ENCODE results near the gene CCDC196.

The CCDC196 gene, protein sequence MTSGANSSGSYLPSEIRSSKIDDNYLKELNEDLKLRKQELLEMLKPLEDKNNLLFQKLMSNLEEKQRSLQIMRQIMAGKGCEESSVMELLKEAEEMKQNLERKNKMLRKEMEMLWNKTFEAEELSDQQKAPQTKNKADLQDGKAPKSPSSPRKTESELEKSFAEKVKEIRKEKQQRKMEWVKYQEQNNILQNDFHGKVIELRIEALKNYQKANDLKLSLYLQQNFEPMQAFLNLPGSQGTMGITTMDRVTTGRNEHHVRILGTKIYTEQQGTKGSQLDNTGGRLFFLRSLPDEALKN

DNA sequence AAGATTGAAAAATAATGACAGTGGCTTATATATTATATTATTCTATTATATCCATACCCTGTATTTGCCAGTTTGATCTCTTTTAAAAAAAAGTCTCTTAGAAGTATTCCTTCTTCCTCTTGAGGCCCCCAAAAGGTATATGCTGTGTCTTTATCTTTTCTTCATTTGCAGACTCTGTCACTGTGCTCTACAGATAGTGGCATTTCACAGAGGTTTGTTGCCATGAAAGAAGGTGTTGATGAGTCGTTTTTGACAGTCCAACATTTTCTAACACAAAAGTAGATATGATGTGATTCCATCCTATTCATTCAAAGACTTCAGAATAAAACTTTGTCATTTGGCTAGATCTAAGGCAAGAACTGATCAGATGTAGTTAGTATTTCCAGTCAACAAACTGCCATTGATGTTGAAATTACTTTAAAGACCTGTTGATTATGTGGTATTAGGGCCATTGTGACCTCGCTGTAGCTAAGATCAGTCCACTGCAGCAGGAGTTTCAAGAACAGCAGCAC, at the start of gene CCDC196:
Gene CCDC196, plus strand, starts transcription at position 462 of the 512 bp plus-strand sequence. CDS start 132 bp downstream, outside the sequence.
- Histone ChIP-seq H3K9ac (ENCODE audit: low read length) (no peak within 1 kb of the TSS), H3K27me3 (ENCODE audit: control insufficient read depth, insufficient read depth, low read length) (no peaks in the 10 kb centered on the region), H3K4me1 (ENCODE audit: control insufficient read depth, insufficient read depth, low read length) (no peaks in the 10 kb centered on the region), H3K36me3 (ENCODE audit: control insufficient read depth, insufficient read depth, low read length) (no peaks in the 10 kb centered on the region), H3K9me3 (ENCODE audit: control insufficient read depth, low read length) (no peaks in the 10 kb centered on the region), H3K4me3 (ENCODE audit: low read length) (no peak within 1 kb of the TSS)

DNA sequence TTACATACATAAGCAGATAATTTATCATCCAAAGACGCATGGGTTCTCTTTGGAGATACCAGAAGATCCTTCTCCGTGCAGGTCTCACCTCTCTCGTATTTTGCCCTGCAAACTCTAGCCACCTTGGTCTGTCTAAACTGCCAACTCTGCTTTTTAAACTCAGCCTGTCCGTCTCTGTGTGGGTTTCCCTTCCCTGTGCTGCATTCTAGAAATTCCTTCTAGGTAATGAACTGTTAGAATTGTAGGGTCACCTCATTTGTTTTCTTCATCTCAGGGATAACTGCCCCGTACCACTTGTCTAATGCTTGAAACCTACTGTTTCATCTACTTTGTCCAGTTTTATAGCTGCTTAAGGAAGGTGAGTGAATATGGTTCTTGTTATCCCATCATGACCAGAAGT, 45.4 kb upstream of the CCDC196 start:
- no peak overlapping the region for H3K4me3 ChIP-seq (ENCODE audit: low read length)
- H3K36me3 ChIP-seq (ENCODE audit: control insufficient read depth, insufficient read depth, low read length): no peaks in the 10 kb centered on the region
- no peak overlapping the region for H3K9ac ChIP-seq (ENCODE audit: low read length)

DNA sequence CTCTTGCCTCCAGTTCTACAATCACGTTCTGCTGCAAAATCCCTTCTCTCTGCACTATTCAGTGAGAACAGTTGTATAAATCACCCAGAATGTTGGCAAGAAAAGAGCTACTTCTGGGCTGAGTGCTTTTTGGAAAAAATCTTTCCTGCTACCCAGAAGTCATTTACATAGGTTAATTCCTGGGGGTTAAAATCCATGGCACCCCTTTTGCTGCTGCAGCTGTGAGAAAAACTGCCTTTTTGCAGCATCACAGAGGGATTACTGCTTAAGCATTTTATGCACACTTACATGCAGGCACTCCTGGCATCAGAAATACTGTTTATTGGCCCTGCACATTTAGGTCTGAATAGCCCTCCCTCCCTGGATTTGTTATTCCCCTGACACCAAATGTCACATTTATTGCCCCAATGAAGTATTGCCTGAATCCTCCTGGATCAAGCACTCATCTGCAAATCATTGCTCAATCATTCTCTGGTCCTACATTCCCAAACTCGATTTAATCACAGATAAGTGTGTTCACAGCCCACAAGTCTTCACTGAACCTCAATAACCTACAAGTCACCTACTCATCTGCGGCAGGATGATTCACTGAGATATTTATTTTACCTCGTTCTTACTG, 43.1 kb upstream of the CCDC196 start:
- Histone ChIP-seq H3K9ac (ENCODE audit: low read length) (no peak overlapping the region), H3K9me3 (ENCODE audit: control insufficient read depth, low read length) (no peaks in the 10 kb centered on the region), H3K4me1 (ENCODE audit: control insufficient read depth, insufficient read depth, low read length) (no peaks in the 10 kb centered on the region), H3K27me3 (ENCODE audit: control insufficient read depth, insufficient read depth, low read length) (no peaks in the 10 kb centered on the region), H3K4me3 (ENCODE audit: low read length) (no peak overlapping the region), H3K36me3 (ENCODE audit: control insufficient read depth, insufficient read depth, low read length) (no peaks in the 10 kb centered on the region)

More for the DNA sequence above, 45.4 kb upstream of the CCDC196 start:
- Histone ChIP-seq H3K27me3 (ENCODE audit: control insufficient read depth, insufficient read depth, low read length) (no peaks in the 10 kb centered on the region), H3K4me1 (ENCODE audit: control insufficient read depth, insufficient read depth, low read length) (no peaks in the 10 kb centered on the region), H3K9me3 (ENCODE audit: control insufficient read depth, low read length) (no peaks in the 10 kb centered on the region)

DNA sequence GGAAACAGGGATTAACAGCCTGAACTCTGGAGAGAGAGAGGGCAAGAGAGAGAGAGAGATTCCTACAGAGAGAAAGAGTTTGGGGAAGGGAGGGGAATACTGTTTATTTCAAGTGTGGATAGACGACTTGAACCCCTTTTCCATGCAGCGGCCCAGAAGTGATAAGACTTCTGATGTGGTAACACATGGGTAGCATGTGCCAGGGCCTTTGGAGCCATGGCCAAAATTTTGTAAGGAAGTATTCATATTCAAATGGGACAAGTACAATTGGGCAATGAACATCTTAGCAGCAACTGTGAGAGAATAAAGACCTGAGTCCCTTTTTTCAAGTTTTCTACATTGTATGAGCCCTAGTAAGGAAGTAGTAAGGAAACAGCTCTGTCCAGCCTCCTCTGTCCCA, 42.4 kb upstream of the CCDC196 start:
- no peak overlapping the region for H3K4me3 ChIP-seq (ENCODE audit: low read length)
- no peaks in the 10 kb centered on the region for H3K36me3 ChIP-seq (ENCODE audit: control insufficient read depth, insufficient read depth, low read length)
- no peaks in the 10 kb centered on the region for H3K9me3 ChIP-seq (ENCODE audit: control insufficient read depth, low read length)
- no peak overlapping the region for H3K9ac ChIP-seq (ENCODE audit: low read length)
- no peaks in the 10 kb centered on the region for H3K27me3 ChIP-seq (ENCODE audit: control insufficient read depth, insufficient read depth, low read length)
- H3K4me1 ChIP-seq (ENCODE audit: control insufficient read depth, insufficient read depth, low read length): no peaks in the 10 kb centered on the region

DNA sequence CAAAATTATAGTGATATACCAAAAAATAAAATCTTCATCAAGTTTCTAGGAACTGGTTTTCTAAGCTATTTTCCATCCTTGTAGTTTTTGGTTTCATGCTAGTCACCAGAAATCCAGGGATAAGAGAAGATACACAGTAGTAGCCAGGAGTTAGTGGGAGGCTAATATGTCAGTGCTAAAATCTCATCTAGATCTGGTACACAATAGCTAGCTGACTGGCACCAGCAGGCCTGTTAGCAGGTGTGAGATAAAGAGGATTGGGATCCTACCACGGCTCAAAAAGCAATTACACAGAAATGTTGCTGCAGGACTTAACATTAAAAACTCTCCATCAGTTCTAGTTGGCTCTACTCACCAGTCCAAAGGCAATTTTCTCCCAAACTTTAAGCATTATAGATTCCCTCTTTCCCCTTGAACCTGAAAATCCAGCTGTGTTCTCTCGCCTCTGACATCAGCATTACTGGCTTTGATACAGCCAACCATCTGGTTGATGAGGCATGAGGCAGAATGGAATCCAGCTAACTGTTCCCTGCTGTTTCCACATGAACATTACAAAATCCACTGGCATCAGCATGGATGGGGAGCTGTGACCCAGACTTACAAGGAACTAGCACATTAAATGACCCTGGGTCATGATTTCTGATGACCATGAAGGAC, 41.8 kb upstream of the CCDC196 start:
- Histone ChIP-seq H3K36me3 (ENCODE audit: control insufficient read depth, insufficient read depth, low read length) (no peaks in the 10 kb centered on the region), H3K9ac (ENCODE audit: low read length) (no peak overlapping the region)

DNA sequence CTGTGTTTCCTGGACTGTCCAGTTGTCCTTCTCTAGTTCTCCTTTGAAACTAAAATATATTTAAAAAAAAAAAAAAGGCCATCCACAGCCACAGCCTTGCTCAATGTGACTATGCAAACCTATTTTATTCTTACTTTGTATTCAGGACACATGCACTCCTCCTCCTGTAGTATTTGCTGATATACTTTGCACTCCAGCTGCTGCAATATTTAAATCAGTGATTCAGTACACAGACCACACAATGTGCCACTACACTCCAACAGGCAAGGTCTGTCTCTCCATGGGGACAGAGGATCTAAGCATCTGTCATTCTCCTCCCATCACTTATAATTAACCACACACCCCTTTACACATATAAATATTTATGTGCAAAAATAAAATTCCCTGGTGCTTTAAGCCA, 40.2 kb upstream of the CCDC196 start:
- Histone ChIP-seq H3K4me1 (ENCODE audit: control insufficient read depth, insufficient read depth, low read length) (no peaks in the 10 kb centered on the region), H3K36me3 (ENCODE audit: control insufficient read depth, insufficient read depth, low read length) (no peaks in the 10 kb centered on the region), H3K27me3 (ENCODE audit: control insufficient read depth, insufficient read depth, low read length) (no peaks in the 10 kb centered on the region), H3K9me3 (ENCODE audit: control insufficient read depth, low read length) (no peaks in the 10 kb centered on the region), H3K4me3 (ENCODE audit: low read length) (no peak overlapping the region), H3K9ac (ENCODE audit: low read length) (no peak overlapping the region)

More for the DNA sequence above, 41.8 kb upstream of the CCDC196 start:
- Histone ChIP-seq H3K4me1 (ENCODE audit: control insufficient read depth, insufficient read depth, low read length) (no peaks in the 10 kb centered on the region), H3K27me3 (ENCODE audit: control insufficient read depth, insufficient read depth, low read length) (no peaks in the 10 kb centered on the region), H3K9me3 (ENCODE audit: control insufficient read depth, low read length) (no peaks in the 10 kb centered on the region), H3K4me3 (ENCODE audit: low read length) (no peak overlapping the region)

DNA sequence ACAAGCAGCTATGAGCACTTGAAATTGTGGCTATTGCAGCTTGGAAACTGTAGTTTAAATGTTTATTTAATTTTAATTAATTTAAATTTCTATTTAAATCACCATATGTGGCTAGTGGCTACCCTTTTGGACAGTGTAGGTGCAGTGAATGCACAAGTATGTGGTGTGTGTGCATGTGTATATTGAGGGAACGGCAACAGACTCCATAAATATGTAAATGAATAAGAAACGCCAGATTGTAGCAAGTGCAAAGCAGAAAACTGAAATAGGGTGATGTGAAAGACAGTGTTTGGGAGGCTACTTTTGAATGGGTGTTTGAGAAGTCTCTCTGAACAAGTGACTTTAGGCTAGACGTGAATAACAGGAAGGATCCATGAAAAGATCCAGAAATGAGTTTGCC, 32.7 kb upstream of the CCDC196 start:
- H3K9ac ChIP-seq (ENCODE audit: low read length): no peak overlapping the region
- no peaks in the 10 kb centered on the region for H3K36me3 ChIP-seq (ENCODE audit: control insufficient read depth, insufficient read depth, low read length)
- no peaks in the 10 kb centered on the region for H3K27me3 ChIP-seq (ENCODE audit: control insufficient read depth, insufficient read depth, low read length)
- H3K9me3 ChIP-seq (ENCODE audit: control insufficient read depth, low read length): no peaks in the 10 kb centered on the region
- H3K4me1 ChIP-seq (ENCODE audit: control insufficient read depth, insufficient read depth, low read length): no peaks in the 10 kb centered on the region
- no peak overlapping the region for H3K4me3 ChIP-seq (ENCODE audit: low read length)

DNA sequence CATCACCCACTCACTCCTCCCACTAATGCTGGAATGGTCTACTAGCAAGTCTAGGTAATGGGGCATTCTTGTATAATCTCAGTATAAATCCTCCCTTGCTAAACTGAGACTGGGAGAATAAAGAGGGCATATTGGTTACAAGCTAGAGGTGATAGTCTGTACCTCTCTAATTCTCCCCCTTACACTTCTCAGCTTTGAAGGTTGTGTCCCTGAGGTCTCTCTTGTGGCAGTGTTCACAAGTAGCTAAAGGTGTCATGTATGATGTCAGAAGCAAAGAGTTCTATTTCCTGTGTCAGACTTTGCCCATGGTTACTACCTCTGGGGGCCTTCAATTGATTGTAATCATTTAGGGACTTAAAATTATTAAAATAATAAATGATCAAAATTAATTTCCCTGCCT, 26.6 kb upstream of the CCDC196 start:
- no peaks in the 10 kb centered on the region for H3K27me3 ChIP-seq (ENCODE audit: control insufficient read depth, insufficient read depth, low read length)
- H3K4me3 ChIP-seq (ENCODE audit: low read length): no peak overlapping the region
- no peak overlapping the region for H3K9ac ChIP-seq (ENCODE audit: low read length)
- H3K9me3 ChIP-seq (ENCODE audit: control insufficient read depth, low read length): no peaks in the 10 kb centered on the region
- H3K36me3 ChIP-seq (ENCODE audit: control insufficient read depth, insufficient read depth, low read length): no peaks in the 10 kb centered on the region
- no peaks in the 10 kb centered on the region for H3K4me1 ChIP-seq (ENCODE audit: control insufficient read depth, insufficient read depth, low read length)

DNA sequence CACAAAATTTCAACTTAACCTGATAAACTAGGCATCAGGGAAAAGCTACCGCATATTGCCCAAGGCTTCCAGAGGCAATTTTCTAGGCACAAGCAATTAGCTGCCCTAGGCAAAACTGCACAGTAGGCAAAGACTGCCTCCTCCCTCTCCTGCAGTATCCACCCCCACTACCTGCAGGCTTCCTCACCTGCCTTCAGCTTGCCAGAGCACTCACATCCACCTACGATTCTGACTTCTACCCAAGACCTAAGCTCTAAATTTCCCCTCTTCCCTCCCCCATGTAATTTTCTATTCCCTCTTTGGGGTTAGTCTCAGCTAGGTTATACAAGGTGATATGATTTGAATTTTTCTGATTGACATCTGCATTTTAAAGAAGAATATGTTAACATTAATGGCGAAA, 21.9 kb upstream of the CCDC196 start:
- H3K27me3 ChIP-seq (ENCODE audit: control insufficient read depth, insufficient read depth, low read length): no peaks in the 10 kb centered on the region

DNA sequence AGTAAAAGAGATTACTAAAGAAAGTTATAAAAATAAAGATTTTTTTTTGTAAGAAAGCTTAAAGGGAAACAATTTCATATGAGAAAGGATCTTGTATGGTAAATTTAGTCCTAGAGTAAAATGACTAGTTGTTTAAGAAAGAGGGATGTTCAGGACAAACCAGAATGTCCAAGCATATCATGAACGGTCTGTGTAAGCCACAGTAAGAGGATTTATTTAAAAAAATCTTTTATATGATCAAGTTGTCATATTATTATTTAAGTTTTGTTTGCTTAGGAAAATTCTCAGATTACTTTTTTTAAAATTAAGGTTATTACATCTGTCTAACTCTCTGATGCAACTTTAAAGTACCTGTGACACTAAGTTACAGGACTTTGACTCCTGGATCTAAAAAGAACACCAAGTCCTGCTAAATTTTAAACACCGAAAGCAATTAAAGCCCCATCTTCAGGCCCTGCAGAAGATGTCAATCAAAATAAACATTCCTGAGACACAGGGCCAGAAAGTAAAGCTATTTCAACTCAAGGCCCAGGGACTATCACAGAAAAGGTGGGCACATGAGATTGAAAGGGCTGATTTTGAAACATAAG, 17.3 kb upstream of the CCDC196 start:
- Histone ChIP-seq H3K9me3 (ENCODE audit: control insufficient read depth, low read length) (no peaks in the 10 kb centered on the region), H3K27me3 (ENCODE audit: control insufficient read depth, insufficient read depth, low read length) (no peaks in the 10 kb centered on the region), H3K9ac (ENCODE audit: low read length) (no peak overlapping the region), H3K36me3 (ENCODE audit: control insufficient read depth, insufficient read depth, low read length) (no peaks in the 10 kb centered on the region), H3K4me3 (ENCODE audit: low read length) (no peak overlapping the region), H3K4me1 (ENCODE audit: control insufficient read depth, insufficient read depth, low read length) (peaks cover 4% of the 10 kb centered on the region)

More for the DNA sequence above, 21.9 kb upstream of the CCDC196 start:
- Histone ChIP-seq H3K4me1 (ENCODE audit: control insufficient read depth, insufficient read depth, low read length) (no peaks in the 10 kb centered on the region), H3K9me3 (ENCODE audit: control insufficient read depth, low read length) (no peaks in the 10 kb centered on the region), H3K4me3 (ENCODE audit: low read length) (no peak overlapping the region), H3K9ac (ENCODE audit: low read length) (no peak overlapping the region), H3K36me3 (ENCODE audit: control insufficient read depth, insufficient read depth, low read length) (no peaks in the 10 kb centered on the region)

DNA sequence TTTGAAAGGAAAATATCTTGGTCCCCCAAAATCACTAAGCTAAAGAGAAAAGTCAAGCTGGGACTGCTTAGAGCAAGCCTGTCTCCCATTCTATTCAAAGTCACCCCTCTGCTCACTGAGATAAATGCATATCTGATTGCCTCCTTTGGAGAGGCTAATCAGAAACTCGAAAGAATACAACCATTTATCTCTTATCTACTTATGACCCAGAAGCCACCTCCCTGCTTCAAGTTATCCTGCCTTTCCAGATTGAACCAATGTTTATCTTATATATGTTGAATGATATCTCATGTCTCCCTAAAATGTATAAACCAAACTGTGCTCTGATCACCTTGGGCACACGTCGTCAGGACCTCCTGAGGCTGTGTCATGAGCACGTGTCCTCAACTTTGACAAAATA, 14.6 kb upstream of the CCDC196 start:
- Histone ChIP-seq H3K4me3 (ENCODE audit: low read length) (no peak overlapping the region), H3K9ac (ENCODE audit: low read length) (no peak overlapping the region), H3K4me1 (ENCODE audit: control insufficient read depth, insufficient read depth, low read length) (peaks cover 4% of the 10 kb centered on the region), H3K36me3 (ENCODE audit: control insufficient read depth, insufficient read depth, low read length) (no peaks in the 10 kb centered on the region), H3K27me3 (ENCODE audit: control insufficient read depth, insufficient read depth, low read length) (no peaks in the 10 kb centered on the region), H3K9me3 (ENCODE audit: control insufficient read depth, low read length) (no peaks in the 10 kb centered on the region)

DNA sequence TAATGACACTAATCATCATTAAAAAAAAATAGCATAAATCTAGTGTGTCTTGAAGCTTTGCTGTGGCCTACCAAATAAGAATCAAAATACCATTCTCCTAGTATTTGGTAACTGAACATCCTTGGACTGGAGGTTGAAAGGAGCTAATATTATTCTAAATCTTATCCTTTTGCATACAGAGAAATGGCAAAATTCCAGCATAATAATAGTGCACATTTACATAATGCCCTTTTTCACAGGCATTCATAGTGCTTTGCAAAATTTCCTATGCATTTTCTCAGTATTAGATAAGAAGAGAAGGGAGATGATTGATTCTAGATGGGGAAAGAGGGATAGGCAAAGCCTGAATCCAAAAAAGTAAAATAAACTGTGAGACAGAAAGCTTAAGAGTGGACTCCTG, 13.9 kb upstream of the CCDC196 start:
- no peaks in the 10 kb centered on the region for H3K36me3 ChIP-seq (ENCODE audit: control insufficient read depth, insufficient read depth, low read length)
- H3K9me3 ChIP-seq (ENCODE audit: control insufficient read depth, low read length): no peaks in the 10 kb centered on the region
- H3K4me1 ChIP-seq (ENCODE audit: control insufficient read depth, insufficient read depth, low read length): peaks cover 4% of the 10 kb centered on the region
- no peak overlapping the region for H3K4me3 ChIP-seq (ENCODE audit: low read length)
- no peak overlapping the region for H3K9ac ChIP-seq (ENCODE audit: low read length)
- H3K27me3 ChIP-seq (ENCODE audit: control insufficient read depth, insufficient read depth, low read length): no peaks in the 10 kb centered on the region
